H9 (cell line): ENCODE data around the gene ZNF836. TPM values are rescaled to one million over a fixed set of nuclear protein-coding genes. Genes with fewer than 3 reads are reported as not detected.

Experiments
- DNase-seq: peaks from one replicate; pipeline ENCODE4 v3.0.0-alpha.2; 2017
- H2AFZ ChIP-seq: one replicate; pipeline ENCODE4 v1.6.1; 2013; ENCODE audit warnings: mild to moderate bottlenecking, low read length, control low read depth, moderate library complexity
- H2AK5ac ChIP-seq: 2 replicates; pipeline ENCODE4 v1.6.1; 2013; ENCODE audit warnings: low read length, control low read depth, mixed read lengths; ENCODE audit not compliant: insufficient read length
- H2BK120ac ChIP-seq: one replicate; pipeline ENCODE4 v1.6.1; 2013; ENCODE audit warnings: low read depth, mild to moderate bottlenecking, low read length, control low read depth, inconsistent platforms; ENCODE audit not compliant: poor library complexity, severe bottlenecking
- H2BK12ac ChIP-seq: 2 replicates; pipeline ENCODE4 v1.6.1; 2013; ENCODE audit warnings: low read length, control low read depth, mixed read lengths, low read depth; ENCODE audit not compliant: insufficient read length
- H2BK15ac ChIP-seq: 2 replicates; pipeline ENCODE4 v1.6.1; 2013; ENCODE audit warnings: low read depth, low read length, control low read depth
- H2BK20ac ChIP-seq: one replicate; pipeline ENCODE4 v1.6.1; 2013; ENCODE audit warnings: low read depth, mild to moderate bottlenecking, low read length, control low read depth, inconsistent platforms; ENCODE audit not compliant: poor library complexity, severe bottlenecking
- H2BK5ac ChIP-seq: 2 replicates; pipeline ENCODE4 v1.6.1; 2013; ENCODE audit warnings: low read length, control low read depth, mixed read lengths; ENCODE audit not compliant: insufficient read length
- H3K14ac ChIP-seq: 2 replicates; pipeline ENCODE4 v1.6.1; 2013; ENCODE audit warnings: low read length, control low read depth; ENCODE audit not compliant: insufficient read depth
- H3K18ac ChIP-seq: 2 replicates; pipeline ENCODE4 v1.6.1; 2013; ENCODE audit warnings: low read depth, mild to moderate bottlenecking, mixed read lengths, low read length, control low read depth; ENCODE audit not compliant: insufficient read length
- H3K23ac ChIP-seq: 2 replicates; pipeline ENCODE4 v1.6.1; 2013; ENCODE audit warnings: low read length, control low read depth, mixed read lengths, low read depth; ENCODE audit not compliant: insufficient read length
- H3K23me2 ChIP-seq: 2 replicates; pipeline ENCODE4 v1.6.1; 2013; ENCODE audit warnings: low read depth, mild to moderate bottlenecking, mixed read lengths, low read length, control low read depth; ENCODE audit not compliant: insufficient read length, poor library complexity, severe bottlenecking
- H3K27ac ChIP-seq: 2 replicates; pipeline ENCODE4 v1.5.1; 2013; ENCODE audit warnings: low read length, control low read depth, mixed read lengths, low read depth; ENCODE audit not compliant: insufficient read length
- H3K27me3 ChIP-seq: 2 replicates; pipeline ENCODE4 v1.6.1; 2013; ENCODE audit warnings: low read length, control low read depth, inconsistent platforms; ENCODE audit not compliant: insufficient read depth
- H3K4ac ChIP-seq: 2 replicates; pipeline ENCODE4 v1.6.1; 2013; ENCODE audit warnings: low read depth, mild to moderate bottlenecking, control low read depth, inconsistent platforms, low read length, moderate library complexity
- H3K4me1 ChIP-seq: 2 replicates; pipeline ENCODE4 v1.6.1; 2013; ENCODE audit warnings: low read length, control low read depth, inconsistent platforms; ENCODE audit not compliant: insufficient read depth
- H3K4me2 ChIP-seq: 2 replicates; pipeline ENCODE4 v1.6.1; 2013; ENCODE audit warnings: low read length, control low read depth, mixed read lengths; ENCODE audit not compliant: insufficient read length, insufficient read depth
- H3K56ac ChIP-seq: 2 replicates; pipeline ENCODE4 v1.6.1; 2013; ENCODE audit warnings: low read depth, mild to moderate bottlenecking, mixed read lengths, low read length, control low read depth; ENCODE audit not compliant: insufficient read length
- H3K79me1 ChIP-seq: 2 replicates; pipeline ENCODE4 v1.6.1; 2013; ENCODE audit warnings: low read depth, mild to moderate bottlenecking, moderate library complexity, low read length, control low read depth, inconsistent platforms; ENCODE audit not compliant: insufficient read depth, poor library complexity, severe bottlenecking
- H3K79me2 ChIP-seq: 2 replicates; pipeline ENCODE4 v1.6.1; 2013; ENCODE audit warnings: low read length, control low read depth, inconsistent platforms; ENCODE audit not compliant: insufficient read depth
- H3K9ac ChIP-seq: 2 replicates; pipeline ENCODE4 v1.6.1; 2013; ENCODE audit warnings: low read length, control low read depth, mixed read lengths; ENCODE audit not compliant: insufficient read length; ENCODE audit errors: extremely low read depth
- H3K9me3 ChIP-seq: one replicate; pipeline ENCODE4 v1.6.1; 2013; ENCODE audit warnings: low read depth, low read length, inconsistent platforms; ENCODE audit not compliant: control insufficient read depth
- H3T11ph ChIP-seq: one replicate; pipeline ENCODE4 v1.6.1; 2013; ENCODE audit warnings: mild to moderate bottlenecking, low read length, control low read depth, inconsistent platforms
- H4K20me1 ChIP-seq: one replicate; pipeline ENCODE4 v1.6.1; 2013; ENCODE audit not compliant: control insufficient read depth, insufficient read length, insufficient read depth
- H4K5ac ChIP-seq: 2 replicates; pipeline ENCODE4 v1.6.1; 2013; ENCODE audit warnings: low read depth, mild to moderate bottlenecking, mixed read lengths, low read length, control low read depth; ENCODE audit not compliant: insufficient read length
- H4K8ac ChIP-seq: replicated peaks from 2 replicates; pipeline ENCODE4 v1.6.1; 2013; ENCODE audit warnings: low read length, control low read depth, mixed read lengths, low read depth; ENCODE audit not compliant: insufficient read length
- H4K91ac ChIP-seq: 2 replicates; pipeline ENCODE4 v1.6.1; 2013; ENCODE audit warnings: low read depth, mild to moderate bottlenecking, moderate library complexity, mixed read lengths, low read length, control low read depth; ENCODE audit not compliant: insufficient read length
- H3K27ac Mint-ChIP-seq, 3 experiments: 2 replicates in 2 of 3; 3 replicates in 1 of 3; pipeline ENCODE4 v1.8.0; 2020 to 2021; ENCODE audit warnings: mixed read lengths in 3 of 3, mild to moderate bottlenecking in 1 of 3, moderate library complexity in 1 of 3
- H3K27me3 Mint-ChIP-seq: 2 replicates; pipeline ENCODE4 v1.8.0; 2021; ENCODE audit warnings: low read depth, mild to moderate bottlenecking, moderate library complexity, mixed read lengths
- H3K36me3 Mint-ChIP-seq, 3 experiments: 2 replicates in 2 of 3; 3 replicates in 1 of 3; pipeline ENCODE4 v1.8.0; 2020 to 2021; ENCODE audit warnings: low read depth in 3 of 3, mixed read lengths in 3 of 3; ENCODE audit not compliant: insufficient read depth in 1 of 3
- H3K4me1 Mint-ChIP-seq, 2 experiments: 2 replicates each; pipeline ENCODE4 v1.8.0; 2020; ENCODE audit warnings: mixed read lengths in 2 of 2
- H3K4me3 Mint-ChIP-seq, 2 experiments: 2 replicates in 1 of 2; 3 replicates in 1 of 2; pipeline ENCODE4 v1.8.0; 2020 to 2021; ENCODE audit warnings: mild to moderate bottlenecking in 2 of 2, mixed read lengths in 2 of 2, moderate library complexity in 1 of 2
- H3K9me3 Mint-ChIP-seq, 2 experiments: 2 replicates in 1 of 2; 3 replicates in 1 of 2; pipeline ENCODE4 v1.8.0; 2020; ENCODE audit warnings: mild to moderate bottlenecking in 2 of 2, mixed read lengths in 2 of 2, moderate library complexity in 1 of 2
- WGBS: extraction: QIAGEN DNeasy Blood & Tissue Kit; methylation state at CpG from one replicate; pipeline ENCODE4 v1.1.7; 2013; ENCODE audit warnings: missing lambda C conversion rate, low lambda C conversion rate, mixed read lengths; ENCODE audit not compliant: insufficient read length; ENCODE audit errors: extremely low coverage; 5-methylcytosine and 5-hydroxymethylcytosine counted together
- total RNA-seq: library from RNA; stranded (reverse); gene quantifications from 2 replicates; pipeline ENCODE4 v1.2.1, GENCODE V29; 2021
- TF ChIP-seq, protein P1 (sequence below): fragments of 200-600 bp; sonication (generic); conservative IDR thresholded peaks from 3 replicates; pipeline ENCODE4 v1.8.0; 2021; ENCODE audit warnings: antibody characterized with exemption, mild to moderate bottlenecking

ZNF836 gene
- total RNA-seq, 1 experiment from 2014 or later, result 17.4 TPM

DNA sequence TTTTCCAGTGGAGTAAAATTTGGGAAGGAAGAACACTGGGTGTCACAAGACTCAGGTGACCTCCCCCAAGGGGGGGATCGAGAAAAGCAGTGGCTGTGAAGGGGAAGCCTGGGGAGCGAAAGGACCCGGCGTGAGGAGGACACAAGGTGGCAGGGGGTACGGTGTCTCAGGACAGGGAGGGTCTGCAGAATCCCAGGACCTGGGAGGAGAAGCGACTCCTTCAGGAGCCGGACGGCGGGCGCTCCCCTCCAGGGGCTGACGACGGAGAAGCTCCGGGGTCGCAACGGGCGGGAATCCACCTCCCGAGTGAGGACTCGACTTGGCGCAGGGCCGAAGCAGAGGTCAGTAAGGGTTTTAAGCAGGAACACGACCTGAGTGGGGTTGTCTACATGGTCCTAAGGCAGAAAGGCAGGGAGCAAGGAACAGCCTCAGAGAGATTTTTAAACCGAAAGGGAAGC, 529 bp downstream of the ZNF836 start:
- H3K18ac ChIP-seq, result no peak overlapping the region
- peak overlapping the region in 2 of 3 experiments; percentile 48 to 94; a peak in 3 of 7 replicates for H3K27ac Mint-ChIP-seq
- DNase-seq, result peak; percentile 46

More for the DNA sequence above, 529 bp downstream of the ZNF836 start:
- no peaks in the 10 kb centered on the region for H3K9me3 ChIP-seq
- no peak overlapping the region for H3K23ac ChIP-seq
- no peak overlapping the region for H3K27ac ChIP-seq
- H3K79me2 ChIP-seq, result no peaks in the 10 kb centered on the region; the same call in 1 of the 2 replicates
- no peaks in the 10 kb centered on the region for H3K27me3 ChIP-seq
- H2BK12ac ChIP-seq, result no peak overlapping the region
- H3K56ac ChIP-seq, result no peak overlapping the region
- no peak overlapping the region for H3K4ac ChIP-seq
- H3K23me2 ChIP-seq, result peaks cover 14% of the 10 kb centered on the region
- peaks cover 8% of the 10 kb centered on the region for H3K27me3 Mint-ChIP-seq
- H3K79me1 ChIP-seq, result no peaks in the 10 kb centered on the region
- H3T11ph ChIP-seq, result no peak overlapping the region
- H2BK20ac ChIP-seq, result no peak overlapping the region
- no peak overlapping the region for H3K14ac ChIP-seq
- peak overlapping the region; percentile 88 for H3K4me2 ChIP-seq
- TF ChIP-seq, protein P1, sequence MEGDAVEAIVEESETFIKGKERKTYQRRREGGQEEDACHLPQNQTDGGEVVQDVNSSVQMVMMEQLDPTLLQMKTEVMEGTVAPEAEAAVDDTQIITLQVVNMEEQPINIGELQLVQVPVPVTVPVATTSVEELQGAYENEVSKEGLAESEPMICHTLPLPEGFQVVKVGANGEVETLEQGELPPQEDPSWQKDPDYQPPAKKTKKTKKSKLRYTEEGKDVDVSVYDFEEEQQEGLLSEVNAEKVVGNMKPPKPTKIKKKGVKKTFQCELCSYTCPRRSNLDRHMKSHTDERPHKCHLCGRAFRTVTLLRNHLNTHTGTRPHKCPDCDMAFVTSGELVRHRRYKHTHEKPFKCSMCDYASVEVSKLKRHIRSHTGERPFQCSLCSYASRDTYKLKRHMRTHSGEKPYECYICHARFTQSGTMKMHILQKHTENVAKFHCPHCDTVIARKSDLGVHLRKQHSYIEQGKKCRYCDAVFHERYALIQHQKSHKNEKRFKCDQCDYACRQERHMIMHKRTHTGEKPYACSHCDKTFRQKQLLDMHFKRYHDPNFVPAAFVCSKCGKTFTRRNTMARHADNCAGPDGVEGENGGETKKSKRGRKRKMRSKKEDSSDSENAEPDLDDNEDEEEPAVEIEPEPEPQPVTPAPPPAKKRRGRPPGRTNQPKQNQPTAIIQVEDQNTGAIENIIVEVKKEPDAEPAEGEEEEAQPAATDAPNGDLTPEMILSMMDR, result no peak
- no CpG with 5 or more reads among the region's 22 CpGs for WGBS
- H2AFZ ChIP-seq, result no peak overlapping the region
- peak overlapping the region; percentile 64 for H3K9ac ChIP-seq
- H4K5ac ChIP-seq, result no peak overlapping the region
- H3K36me3 Mint-ChIP-seq, result peaks cover 23 to 31% (median 24%) of the 10 kb centered on the region in 3 experiments
- H2BK120ac ChIP-seq, result no peak overlapping the region
- H2BK5ac ChIP-seq, result no peak overlapping the region
- no peaks in the 10 kb centered on the region for H4K20me1 ChIP-seq
- peaks cover 16 to 18% of the 10 kb centered on the region in 2 experiments for H3K4me1 Mint-ChIP-seq
- no peak overlapping the region for H4K91ac ChIP-seq
- H3K4me3 Mint-ChIP-seq, result peak overlapping the region; percentile 95 to 97
- peaks cover 2% of the 10 kb centered on the region; the same call in 1 of the 2 replicates for H3K4me1 ChIP-seq
- H3K9me3 Mint-ChIP-seq, result peaks cover 0 to 8% of the 10 kb centered on the region in 2 experiments; a peak in 4 of 5 replicates
- no peak overlapping the region for H2BK15ac ChIP-seq
- H4K8ac ChIP-seq, result no peak overlapping the region
- no peak overlapping the region for H2AK5ac ChIP-seq
